CD4-positive, alpha-beta T cell treated with Interleukin-15 for 1 hour (primary cell): ENCODE data around the gene CACNA1E.

Experiments used
- DNase-seq: peaks from one replicate; pipeline ENCODE4 v3.0.0-alpha.2; 2020

Gene CACNA1E

GRCh38 chr1:181777812-181778211 is 294.5 kb downstream of the CACNA1E start:
- no peak for DNase-seq

GRCh38 chr1:181778640-181779260 is 295.4 kb downstream of the CACNA1E start:
- no peak for DNase-seq

- DNase-seq: no peak
Measured at GRCh38 chr1:181779343-181779742, 296.0 kb downstream of the CACNA1E start.

- DNase-seq: no peak
Measured at GRCh38 chr1:181783208-181783607, 299.9 kb downstream of the CACNA1E start.

- DNase-seq: no peak
Measured at GRCh38 chr1:181784039-181784683, 300.8 kb downstream of the CACNA1E start.

- no peak for DNase-seq
Measured at GRCh38 chr1:181789395-181789794, 306.1 kb downstream of the CACNA1E start.

- DNase-seq: no peak
Measured at GRCh38 chr1:181791721-181792120, 308.4 kb downstream of the CACNA1E start.

GRCh38 chr1:181793831-181794230 is 310.5 kb downstream of the CACNA1E start:
- DNase-seq: no peak

GRCh38 chr1:181794332-181794731 is 311.0 kb downstream of the CACNA1E start:
- no peak for DNase-seq

GRCh38 chr1:181798191-181798926 is 315.0 kb downstream of the CACNA1E start:
- no peak for DNase-seq

- no peak for DNase-seq
Measured at GRCh38 chr1:181801617-181802016, 318.3 kb downstream of the CACNA1E start.

- DNase-seq: no peak
Measured at GRCh38 chr1:181802466-181802865, 319.1 kb downstream of the CACNA1E start.

- DNase-seq: no peak
Measured at GRCh38 chr1:181803421-181803820, 320.1 kb downstream of the CACNA1E start.

- DNase-seq: no peak
Measured at GRCh38 chr1:181804989-181805388, 321.7 kb downstream of the CACNA1E start.

GRCh38 chr1:181806746-181807145 is 323.4 kb downstream of the CACNA1E start:
- DNase-seq: no peak

GRCh38 chr1:181807251-181807650 is 323.9 kb downstream of the CACNA1E start:
- DNase-seq: no peak

- no peak for DNase-seq
Measured at GRCh38 chr1:181809991-181810545, 326.8 kb downstream of the CACNA1E start.

- DNase-seq: no peak
Measured at GRCh38 chr1:181812208-181812607, 328.9 kb downstream of the CACNA1E start.

- no peak for DNase-seq
Measured at GRCh38 chr1:181813266-181813665, 329.9 kb downstream of the CACNA1E start.

- no peak for DNase-seq
Measured at GRCh38 chr1:181816608-181817007, 333.3 kb downstream of the CACNA1E start.

- DNase-seq: no peak
Measured at GRCh38 chr1:181817091-181817490, 333.8 kb downstream of the CACNA1E start.

GRCh38 chr1:181818459-181818858 is 335.1 kb downstream of the CACNA1E start:
- no peak for DNase-seq

GRCh38 chr1:181818943-181819342 is 335.6 kb downstream of the CACNA1E start:
- DNase-seq: no peak

GRCh38 chr1:181821701-181822100 is 338.4 kb downstream of the CACNA1E start:
- DNase-seq: no peak
